ENCODE measurements around the gene ANAPC4. TPM values are rescaled to one million over a fixed set of nuclear protein-coding genes. Genes with fewer than 3 reads are reported as not detected.
A peak's percentile ranks its signal among the peaks of the same experiment; 100 is the strongest.

ANAPC4 gene
- polyA plus RNA-seq, 1 donor = 37.7 TPM

DNA sequence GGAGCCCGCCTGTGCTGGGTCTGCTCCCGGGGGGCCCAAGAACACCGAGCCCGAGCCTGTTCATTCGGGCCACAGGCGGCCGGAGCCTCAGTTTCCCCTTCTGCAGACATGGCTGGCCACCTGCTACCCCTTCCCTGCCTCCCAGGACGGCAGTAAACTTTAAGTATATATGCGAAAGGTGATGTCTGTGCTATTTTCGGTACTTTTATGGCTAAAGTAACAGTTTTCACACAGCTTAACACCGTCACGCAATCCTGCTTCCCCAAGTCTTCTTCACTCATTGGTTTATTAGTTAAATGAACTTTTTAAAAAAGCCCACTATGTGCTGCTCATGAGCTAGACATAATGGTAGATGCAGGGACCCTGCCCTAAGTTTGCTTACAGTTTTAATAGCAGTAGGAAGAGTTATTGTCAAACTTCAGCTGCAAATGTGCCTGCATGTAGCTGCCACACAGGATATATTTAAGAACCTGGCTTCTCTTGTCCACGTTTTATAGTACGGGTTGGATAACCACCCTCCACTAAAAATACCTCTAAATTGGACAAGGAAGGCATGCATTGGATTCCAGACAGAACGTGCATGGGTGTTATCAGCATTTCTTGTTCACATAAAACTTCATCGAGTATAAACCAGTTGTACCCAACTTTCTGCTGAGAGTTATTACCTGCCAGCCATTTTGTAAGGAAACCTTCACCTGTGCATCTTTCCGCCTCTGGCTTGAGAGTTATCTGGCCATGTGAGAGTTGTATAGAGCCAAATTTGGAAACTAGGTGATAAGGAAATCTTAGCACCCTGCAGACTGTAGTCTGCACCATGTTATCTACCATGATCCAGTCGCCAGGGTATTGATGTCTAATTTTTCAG, 741 bp downstream of the ANAPC4 start:
- no peaks in the 10 kb centered on the region for H3K27me3 ChIP-seq (ENCODE audit: control insufficient read depth, insufficient read depth, low read length)
- H3K36me3 ChIP-seq (ENCODE audit: control insufficient read depth, insufficient read depth, low read length) = peaks cover 14% of the 10 kb centered on the region
- DNase-seq = peak in 1 of 2 donors; percentile 31
- no peaks in the 10 kb centered on the region for H3K9me3 ChIP-seq (ENCODE audit: control insufficient read depth, low read depth, low read length)
- H3K27ac ChIP-seq (ENCODE audit: low read length) = peak overlapping the region; percentile 58
- WGBS (ENCODE audit: insufficient coverage, low lambda C conversion rate) = 100% methylated on average over 1 of the region's 18 CpGs
- peak overlapping the region; percentile 98 for H3K4me3 ChIP-seq (ENCODE audit: low read length)
- peaks cover 12% of the 10 kb centered on the region for H3K4me1 ChIP-seq (ENCODE audit: control insufficient read depth, insufficient read depth, low read length)

DNA sequence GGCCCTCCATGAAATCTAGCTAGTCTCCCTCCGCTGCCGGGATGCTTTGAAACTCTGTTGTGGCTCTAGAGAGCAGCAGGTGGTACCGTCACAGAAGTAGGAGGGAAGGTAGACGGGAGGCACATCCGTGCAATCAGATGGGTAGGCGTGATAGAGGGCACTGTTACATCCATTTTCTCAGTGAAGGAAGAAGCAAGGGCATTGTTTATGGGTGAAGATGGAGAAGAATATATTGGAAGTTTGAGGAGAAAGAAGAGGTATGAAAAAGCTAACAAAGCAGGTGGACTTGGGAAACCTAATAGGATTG, 1.3 kb downstream of the ANAPC4 start:
- Histone ChIP-seq H3K4me3 (ENCODE audit: low read length) (no peak overlapping the region), H3K9me3 (ENCODE audit: control insufficient read depth, low read depth, low read length) (no peaks in the 10 kb centered on the region), H3K36me3 (ENCODE audit: control insufficient read depth, insufficient read depth, low read length) (peaks cover 15% of the 10 kb centered on the region), H3K4me1 (ENCODE audit: control insufficient read depth, insufficient read depth, low read length) (peaks cover 9% of the 10 kb centered on the region), H3K27me3 (ENCODE audit: control insufficient read depth, insufficient read depth, low read length) (no peaks in the 10 kb centered on the region), H3K27ac (ENCODE audit: low read length) (no peak overlapping the region)
- WGBS (ENCODE audit: insufficient coverage, low lambda C conversion rate) = no CpG with 5 or more reads among the region's 6 CpGs
- no peak for DNase-seq

DNA sequence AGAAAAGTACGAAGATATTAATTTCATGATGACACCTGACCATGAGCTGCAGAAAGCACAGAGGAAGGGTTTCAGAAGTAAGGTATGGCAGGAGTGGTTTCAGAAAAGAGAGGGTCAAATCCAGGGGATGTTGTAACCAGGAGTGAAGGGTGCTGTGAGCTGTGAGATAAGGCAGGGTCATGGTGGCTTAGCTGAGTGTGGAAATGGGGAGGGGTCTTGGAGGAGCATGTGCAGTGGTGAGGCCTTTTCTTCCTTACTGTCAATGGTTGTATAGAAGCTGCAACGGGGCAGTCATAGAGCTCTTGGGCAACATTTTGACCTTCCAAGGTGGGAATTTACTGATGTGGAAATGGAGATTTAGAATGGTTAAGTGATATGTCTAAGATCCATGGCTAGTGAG, 2.5 kb downstream of the ANAPC4 start:
- Histone ChIP-seq H3K27me3 (ENCODE audit: control insufficient read depth, insufficient read depth, low read length) (no peaks in the 10 kb centered on the region), H3K36me3 (ENCODE audit: control insufficient read depth, insufficient read depth, low read length) (peaks cover 25% of the 10 kb centered on the region), H3K4me3 (ENCODE audit: low read length) (no peak overlapping the region), H3K27ac (ENCODE audit: low read length) (no peak overlapping the region), H3K4me1 (ENCODE audit: control insufficient read depth, insufficient read depth, low read length) (peaks cover 1% of the 10 kb centered on the region), H3K9me3 (ENCODE audit: control insufficient read depth, low read depth, low read length) (no peaks in the 10 kb centered on the region)
- WGBS (ENCODE audit: insufficient coverage, low lambda C conversion rate) = 100% methylated on average over 1 of the region's 2 CpGs
- DNase-seq = no peak

DNA sequence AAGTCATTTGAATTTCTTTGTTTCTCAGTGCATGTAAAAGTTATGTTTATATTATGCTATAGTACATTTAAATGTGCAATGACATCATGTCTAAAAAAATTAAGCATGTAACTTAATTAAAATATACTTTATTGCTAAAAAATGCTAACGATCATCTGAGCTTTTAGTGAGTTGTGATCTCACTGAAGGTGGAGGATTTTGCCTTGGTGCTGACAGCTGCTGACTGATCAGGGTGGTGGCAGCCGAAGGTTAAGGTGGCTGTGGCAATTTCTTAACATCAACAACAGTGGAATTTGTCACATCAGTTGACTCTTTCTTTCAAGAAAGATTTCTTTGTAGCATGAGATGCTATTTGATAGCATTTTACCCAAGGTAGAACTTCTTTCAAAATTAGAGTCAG, 6.6 kb downstream of the ANAPC4 start:
- Histone ChIP-seq H3K36me3 (ENCODE audit: control insufficient read depth, insufficient read depth, low read length) (peaks cover 36% of the 10 kb centered on the region), H3K27me3 (ENCODE audit: control insufficient read depth, insufficient read depth, low read length) (no peaks in the 10 kb centered on the region), H3K9me3 (ENCODE audit: control insufficient read depth, low read depth, low read length) (no peaks in the 10 kb centered on the region), H3K27ac (ENCODE audit: low read length) (no peak overlapping the region), H3K4me1 (ENCODE audit: control insufficient read depth, insufficient read depth, low read length) (no peaks in the 10 kb centered on the region), H3K4me3 (ENCODE audit: low read length) (no peak overlapping the region)
- WGBS (ENCODE audit: insufficient coverage, low lambda C conversion rate) = no CpG with 5 or more reads among the region's 2 CpGs
- no peak for DNase-seq

DNA sequence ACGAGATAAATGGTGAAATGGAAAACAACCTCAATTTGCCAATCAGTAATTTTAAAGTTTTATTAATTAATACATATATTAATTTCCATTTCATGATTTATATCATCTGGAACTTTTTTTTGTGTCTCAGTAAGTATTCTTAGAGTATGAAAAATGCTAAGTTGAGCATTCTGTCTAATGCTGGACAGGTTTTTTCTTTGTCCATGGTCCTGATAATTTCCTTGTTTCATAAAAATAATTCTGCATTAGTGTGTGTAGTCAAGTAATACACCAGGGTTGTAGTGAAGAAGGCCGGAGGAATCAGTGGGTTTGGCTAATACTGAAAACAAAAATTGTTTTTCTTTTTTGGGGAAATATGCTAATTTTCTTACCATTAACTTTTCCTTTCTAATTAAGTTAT, 9.9 kb downstream of the ANAPC4 start:
- Histone ChIP-seq H3K9me3 (ENCODE audit: control insufficient read depth, low read depth, low read length) (no peaks in the 10 kb centered on the region), H3K4me1 (ENCODE audit: control insufficient read depth, insufficient read depth, low read length) (no peaks in the 10 kb centered on the region), H3K36me3 (ENCODE audit: control insufficient read depth, insufficient read depth, low read length) (peaks cover 41% of the 10 kb centered on the region), H3K27ac (ENCODE audit: low read length) (no peak overlapping the region), H3K27me3 (ENCODE audit: control insufficient read depth, insufficient read depth, low read length) (no peaks in the 10 kb centered on the region), H3K4me3 (ENCODE audit: low read length) (no peak overlapping the region)
- WGBS (ENCODE audit: insufficient coverage, low lambda C conversion rate) = 93% methylated on average over 2 of the region's 2 CpGs
- DNase-seq = no peak

DNA sequence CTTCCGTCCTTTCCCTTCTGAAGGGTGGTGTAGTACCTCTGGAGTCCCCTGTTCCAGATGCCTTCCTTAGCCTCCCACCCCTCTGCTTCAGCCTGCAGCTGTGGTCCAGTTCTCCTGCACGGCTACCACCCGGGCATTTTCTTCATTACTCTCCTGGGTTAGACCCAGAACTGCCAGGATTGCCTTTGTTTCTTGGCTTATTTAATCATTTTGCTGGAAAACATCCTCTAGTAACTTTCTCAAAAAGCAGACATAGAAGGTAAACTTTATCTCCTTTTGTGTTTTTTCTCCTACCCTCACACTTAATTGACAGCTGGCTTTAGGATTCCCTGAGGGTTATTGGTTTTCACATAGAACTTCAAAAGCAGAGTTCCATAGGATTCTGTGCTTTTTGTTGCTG, 20.2 kb downstream of the ANAPC4 start:
- WGBS (ENCODE audit: insufficient coverage, low lambda C conversion rate) = 100% methylated on average over 1 of the region's 3 CpGs
- Histone ChIP-seq H3K9me3 (ENCODE audit: control insufficient read depth, low read depth, low read length) (no peaks in the 10 kb centered on the region), H3K4me1 (ENCODE audit: control insufficient read depth, insufficient read depth, low read length) (no peaks in the 10 kb centered on the region), H3K4me3 (ENCODE audit: low read length) (no peak overlapping the region), H3K36me3 (ENCODE audit: control insufficient read depth, insufficient read depth, low read length) (peaks cover 65% of the 10 kb centered on the region), H3K27me3 (ENCODE audit: control insufficient read depth, insufficient read depth, low read length) (no peaks in the 10 kb centered on the region), H3K27ac (ENCODE audit: low read length) (no peak overlapping the region)
- DNase-seq = no peak

DNA sequence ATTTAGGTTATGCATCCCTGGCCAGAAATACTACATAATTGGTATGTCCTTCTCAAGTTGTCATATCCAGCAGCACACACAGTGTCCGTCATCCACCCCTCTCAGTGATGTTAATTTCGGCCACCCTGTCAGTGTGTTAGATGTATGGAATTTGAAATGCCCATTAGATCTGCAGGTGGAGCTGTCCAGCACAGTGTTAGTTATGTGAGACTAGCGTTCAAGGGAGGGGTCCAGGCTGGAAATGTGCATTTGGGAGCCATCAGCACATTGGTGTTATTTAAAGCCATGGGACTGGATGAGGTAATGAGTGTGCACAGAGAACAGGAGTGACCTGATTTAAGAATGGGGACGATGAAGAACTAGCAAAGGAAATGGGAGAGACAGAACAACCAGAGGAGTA, 22.4 kb downstream of the ANAPC4 start:
- no peaks in the 10 kb centered on the region for H3K4me1 ChIP-seq (ENCODE audit: control insufficient read depth, insufficient read depth, low read length)
- no peak overlapping the region for H3K27ac ChIP-seq (ENCODE audit: low read length)
- no peak for DNase-seq
- H3K27me3 ChIP-seq (ENCODE audit: control insufficient read depth, insufficient read depth, low read length) = no peaks in the 10 kb centered on the region
- no peaks in the 10 kb centered on the region for H3K9me3 ChIP-seq (ENCODE audit: control insufficient read depth, low read depth, low read length)
- peaks cover 59% of the 10 kb centered on the region for H3K36me3 ChIP-seq (ENCODE audit: control insufficient read depth, insufficient read depth, low read length)
- 100% methylated on average over 1 of the region's 4 CpGs for WGBS (ENCODE audit: insufficient coverage, low lambda C conversion rate)
- H3K4me3 ChIP-seq (ENCODE audit: low read length) = no peak overlapping the region

DNA sequence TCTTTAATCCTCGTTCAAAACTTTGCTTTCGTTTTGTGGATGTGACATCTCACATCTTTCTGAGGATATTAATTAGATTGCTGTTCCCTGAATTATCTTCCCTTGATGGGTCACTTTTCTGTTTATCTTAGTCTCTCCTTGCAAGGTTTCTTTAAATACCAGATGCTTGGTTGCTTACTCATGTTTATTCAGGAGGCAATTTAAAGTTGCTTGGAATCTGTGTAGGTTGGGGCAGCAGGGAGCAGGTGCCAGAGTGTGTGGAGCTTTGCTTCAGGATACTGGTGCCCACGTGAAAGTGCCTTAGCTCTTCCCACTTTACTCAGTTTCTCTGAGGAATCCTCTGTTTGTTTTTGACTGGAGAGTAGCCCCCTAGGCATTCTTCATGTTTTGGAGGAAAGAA, 24.0 kb downstream of the ANAPC4 start:
- WGBS (ENCODE audit: insufficient coverage, low lambda C conversion rate) = 89% methylated on average over 2 of the region's 3 CpGs
- Histone ChIP-seq H3K27me3 (ENCODE audit: control insufficient read depth, insufficient read depth, low read length) (no peaks in the 10 kb centered on the region), H3K9me3 (ENCODE audit: control insufficient read depth, low read depth, low read length) (no peaks in the 10 kb centered on the region), H3K4me3 (ENCODE audit: low read length) (no peak overlapping the region), H3K36me3 (ENCODE audit: control insufficient read depth, insufficient read depth, low read length) (peaks cover 63% of the 10 kb centered on the region), H3K27ac (ENCODE audit: low read length) (no peak overlapping the region), H3K4me1 (ENCODE audit: control insufficient read depth, insufficient read depth, low read length) (no peaks in the 10 kb centered on the region)
- DNase-seq = no peak

DNA sequence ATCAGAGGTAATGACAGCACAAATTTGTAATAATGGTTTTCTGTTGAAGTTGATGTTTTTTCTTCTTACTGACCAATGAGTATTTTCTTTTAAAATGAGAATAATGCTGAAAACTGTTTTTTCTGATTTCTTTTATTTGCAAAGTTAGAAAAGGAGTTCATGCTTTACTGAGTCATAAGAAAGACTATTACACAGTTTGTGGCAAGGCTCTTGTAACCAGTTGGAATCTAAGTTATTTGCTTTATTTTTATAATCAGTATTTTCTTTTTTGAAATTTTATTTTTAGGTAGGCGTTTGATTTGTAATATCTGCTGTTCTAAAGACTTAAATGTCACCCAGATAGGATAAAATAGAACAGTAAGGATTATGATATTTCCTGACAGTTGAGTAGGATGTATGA, 25.5 kb downstream of the ANAPC4 start:
- DNase-seq = no peak
- peaks cover 59% of the 10 kb centered on the region for H3K36me3 ChIP-seq (ENCODE audit: control insufficient read depth, insufficient read depth, low read length)

DNA sequence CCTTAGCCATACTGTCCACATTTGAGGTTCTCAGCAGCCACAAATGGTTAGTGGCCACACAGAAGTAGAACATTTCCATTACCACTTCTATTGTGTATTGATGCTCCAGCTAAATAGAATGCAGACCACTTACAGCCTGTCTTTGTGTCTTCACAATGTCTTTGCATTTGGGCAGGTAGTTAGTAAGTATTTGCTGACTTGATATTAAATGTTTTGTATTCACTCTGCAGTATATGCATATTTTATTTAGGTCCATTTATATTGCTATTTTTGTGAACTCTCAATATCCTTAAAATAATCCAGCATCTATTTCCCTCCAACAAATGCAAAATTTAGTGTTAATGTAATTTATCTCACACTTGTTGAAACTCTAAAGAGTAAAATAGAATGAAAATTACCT, 26.6 kb downstream of the ANAPC4 start:
- H3K9me3 ChIP-seq (ENCODE audit: control insufficient read depth, low read depth, low read length) = no peaks in the 10 kb centered on the region
- H3K4me1 ChIP-seq (ENCODE audit: control insufficient read depth, insufficient read depth, low read length) = no peaks in the 10 kb centered on the region
- H3K27me3 ChIP-seq (ENCODE audit: control insufficient read depth, insufficient read depth, low read length) = no peaks in the 10 kb centered on the region
- no peak overlapping the region for H3K27ac ChIP-seq (ENCODE audit: low read length)
- peaks cover 56% of the 10 kb centered on the region for H3K36me3 ChIP-seq (ENCODE audit: control insufficient read depth, insufficient read depth, low read length)
- no peak overlapping the region for H3K4me3 ChIP-seq (ENCODE audit: low read length)
- DNase-seq = no peak

More for the DNA sequence above, 25.5 kb downstream of the ANAPC4 start:
- Histone ChIP-seq H3K4me1 (ENCODE audit: control insufficient read depth, insufficient read depth, low read length) (no peaks in the 10 kb centered on the region), H3K9me3 (ENCODE audit: control insufficient read depth, low read depth, low read length) (no peaks in the 10 kb centered on the region), H3K27me3 (ENCODE audit: control insufficient read depth, insufficient read depth, low read length) (no peaks in the 10 kb centered on the region), H3K27ac (ENCODE audit: low read length) (no peak overlapping the region), H3K4me3 (ENCODE audit: low read length) (no peak overlapping the region)
- WGBS (ENCODE audit: insufficient coverage, low lambda C conversion rate) = 100% methylated on average over 1 of the region's 1 CpG

DNA sequence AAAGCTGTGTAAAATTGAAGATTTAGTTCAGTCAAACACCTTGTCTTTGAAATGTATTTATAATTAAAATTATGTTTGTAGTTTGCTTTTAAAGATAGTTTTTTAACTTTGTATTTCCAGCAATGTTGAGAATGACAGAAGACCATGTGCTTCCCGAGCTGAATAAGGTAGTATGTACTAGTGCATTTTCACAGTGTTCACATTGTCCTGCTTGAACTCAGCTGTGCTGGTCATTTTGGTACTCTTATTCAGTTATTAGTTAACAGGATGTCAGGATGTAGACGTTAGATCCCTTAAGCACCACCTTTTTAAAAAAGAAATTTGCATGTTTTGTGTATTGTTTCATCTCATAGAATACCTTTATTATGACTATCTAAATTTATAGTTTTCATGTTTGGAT, 28.4 kb downstream of the ANAPC4 start:
- no CpG with 5 or more reads among the region's 2 CpGs for WGBS (ENCODE audit: insufficient coverage, low lambda C conversion rate)
- Histone ChIP-seq H3K9me3 (ENCODE audit: control insufficient read depth, low read depth, low read length) (no peaks in the 10 kb centered on the region), H3K27me3 (ENCODE audit: control insufficient read depth, insufficient read depth, low read length) (no peaks in the 10 kb centered on the region), H3K27ac (ENCODE audit: low read length) (no peak overlapping the region), H3K4me3 (ENCODE audit: low read length) (no peak overlapping the region), H3K36me3 (ENCODE audit: control insufficient read depth, insufficient read depth, low read length) (peaks cover 50% of the 10 kb centered on the region), H3K4me1 (ENCODE audit: control insufficient read depth, insufficient read depth, low read length) (no peaks in the 10 kb centered on the region)
- DNase-seq = no peak
